ENCODE data around the gene LRRC26. TPM values are rescaled to one million over a fixed set of nuclear protein-coding genes. Genes with fewer than 3 reads are reported as not detected.
A peak's percentile ranks its signal among the peaks of the same experiment; 100 is the strongest.

The LRRC26 gene
- total RNA-seq, 1 donor from 2014 or later = not detected

DNA sequence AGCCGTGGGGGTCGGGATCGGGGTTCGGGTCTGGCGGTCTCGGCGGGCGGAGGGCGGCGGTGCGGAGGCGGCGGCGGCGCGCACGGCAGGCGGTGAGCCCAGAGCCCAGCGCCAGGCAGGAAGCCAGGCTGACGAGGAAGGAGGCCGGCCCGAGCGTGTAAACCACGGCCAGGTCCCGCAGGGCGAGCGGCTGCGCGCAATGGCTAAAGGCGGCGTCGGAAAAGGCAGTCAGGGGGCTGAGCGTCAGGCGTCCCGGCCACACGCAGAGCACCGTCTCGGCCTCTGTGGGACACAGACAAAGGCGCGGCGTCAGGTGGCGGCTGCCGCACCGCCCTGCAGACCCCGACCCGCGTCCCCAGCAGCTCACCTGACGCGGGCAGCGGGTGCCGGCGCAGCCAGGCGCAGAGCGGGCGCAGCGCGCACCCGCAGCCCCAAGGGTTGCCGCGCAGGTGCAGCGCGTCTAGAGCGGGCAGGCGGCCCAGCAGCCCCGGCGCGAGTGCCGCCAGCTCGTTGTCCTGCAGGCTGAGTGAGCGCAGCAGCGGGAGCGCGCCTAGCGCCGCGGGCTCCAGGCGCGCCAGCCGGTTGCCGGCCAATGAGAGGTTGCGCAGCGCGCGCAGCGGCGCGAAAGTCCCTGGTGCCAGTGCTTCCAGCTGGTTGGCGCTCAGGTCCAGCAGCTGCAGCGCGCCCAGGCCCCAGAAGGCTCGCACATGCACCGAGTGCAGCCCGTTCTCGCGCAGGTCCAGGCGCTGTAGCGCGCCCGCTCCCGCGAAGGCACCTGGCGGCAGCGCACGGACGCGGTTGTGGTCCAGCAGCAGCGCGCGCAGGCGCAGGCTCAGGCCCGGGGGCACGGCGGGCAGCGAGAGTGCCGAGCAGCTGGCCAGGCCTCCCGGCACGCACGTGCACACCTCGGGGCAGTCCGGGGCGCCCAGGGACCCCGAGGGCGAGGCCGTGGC lies 671 bp downstream of the LRRC26 start:
- Histone ChIP-seq H3K4me3 (peak overlapping the region; percentile 29), H3K27ac (no peak overlapping the region), H3K36me3 (no peaks in the 10 kb centered on the region), H3K27me3 (peaks cover 87% of the 10 kb centered on the region), H3K9me3 (no peaks in the 10 kb centered on the region), H3K4me1 (peaks cover 14% of the 10 kb centered on the region)
- no peak for TF ChIP-seq CTCF (IDR thresholded peaks at IDR 0.05)
- DNase-seq = no peak
- ATAC-seq = peak; percentile 38
- intact Hi-C loops (cut with DNase I) = no loop called here

DNA sequence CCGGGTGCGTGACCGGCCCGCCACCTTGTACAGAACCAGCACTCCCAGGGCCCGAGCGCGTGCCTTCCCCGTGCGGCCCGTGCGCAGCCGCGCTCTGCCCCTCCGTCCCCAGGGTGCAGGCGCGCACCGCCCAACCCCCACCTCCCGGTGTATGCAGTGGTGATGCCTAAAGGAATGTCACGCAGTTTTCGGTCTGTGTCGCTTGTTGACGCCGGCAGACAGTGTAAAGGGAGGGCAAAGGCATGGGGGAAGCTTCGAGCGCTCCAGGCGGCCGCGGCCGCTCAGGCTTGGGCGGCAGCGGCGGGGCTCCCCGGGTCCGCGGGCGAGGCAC lies 1.3 kb downstream of the LRRC26 start:
- H3K9me3 ChIP-seq = no peaks in the 10 kb centered on the region
- no peak for DNase-seq
- no peak overlapping the region for H3K27ac ChIP-seq
- TF ChIP-seq CTCF (IDR thresholded peaks at IDR 0.05) = no peak
- no peaks in the 10 kb centered on the region for H3K36me3 ChIP-seq
- peaks cover 94% of the 10 kb centered on the region for H3K27me3 ChIP-seq
- H3K4me3 ChIP-seq = peak overlapping the region; percentile 29
- intact Hi-C loops (cut with DNase I) = no loop called here
- ATAC-seq = no peak
- H3K4me1 ChIP-seq = peaks cover 15% of the 10 kb centered on the region

- H3K4me3 ChIP-seq = peak overlapping the region; percentile 29
- no peak overlapping the region for H3K27ac ChIP-seq
- peaks cover 21% of the 10 kb centered on the region for H3K4me1 ChIP-seq
- TF ChIP-seq CTCF (IDR thresholded peaks at IDR 0.05) = no peak
- H3K36me3 ChIP-seq = no peaks in the 10 kb centered on the region
- H3K27me3 ChIP-seq = peaks cover 97% of the 10 kb centered on the region
- ATAC-seq (no peak), DNase-seq (no peak)
- H3K9me3 ChIP-seq = no peaks in the 10 kb centered on the region
- intact Hi-C loops (cut with DNase I) = no loop called here
Measured at GRCh38 chr9:137167747-137168572, 1.9 kb downstream of the LRRC26 start.

DNA sequence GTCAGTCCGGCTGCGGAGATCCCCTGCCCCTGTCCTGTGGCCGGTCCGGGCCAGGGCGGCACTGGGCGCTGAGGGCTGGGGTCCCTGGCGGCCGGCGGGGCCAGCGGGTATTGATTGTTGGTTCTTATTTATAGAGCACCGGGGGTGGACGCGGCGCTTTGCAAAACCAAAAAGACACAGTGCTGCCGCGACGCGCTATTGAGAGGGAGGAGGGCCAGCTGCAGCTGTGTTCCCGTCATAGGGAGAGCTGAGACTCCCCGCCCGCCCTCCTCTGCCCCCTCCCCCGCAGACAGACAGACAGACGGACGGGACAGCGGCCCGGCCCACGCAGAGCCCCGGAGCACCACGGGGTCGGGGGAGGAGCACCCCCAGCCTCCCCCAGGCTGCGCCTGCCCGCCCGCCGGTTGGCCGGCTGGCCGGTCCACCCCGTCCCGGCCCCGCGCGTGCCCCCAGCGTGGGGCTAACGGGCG lies 2.5 kb downstream of the LRRC26 start:
- Histone ChIP-seq H3K27me3 (peaks cover 97% of the 10 kb centered on the region), H3K9me3 (no peaks in the 10 kb centered on the region), H3K36me3 (no peaks in the 10 kb centered on the region), H3K27ac (no peak overlapping the region), H3K4me3 (no peak overlapping the region), H3K4me1 (peaks cover 27% of the 10 kb centered on the region)
- DNase-seq = no peak
- no peak for TF ChIP-seq CTCF (IDR thresholded peaks at IDR 0.05)
- intact Hi-C loops (cut with DNase I) = no loop called here
- ATAC-seq = no peak

DNA sequence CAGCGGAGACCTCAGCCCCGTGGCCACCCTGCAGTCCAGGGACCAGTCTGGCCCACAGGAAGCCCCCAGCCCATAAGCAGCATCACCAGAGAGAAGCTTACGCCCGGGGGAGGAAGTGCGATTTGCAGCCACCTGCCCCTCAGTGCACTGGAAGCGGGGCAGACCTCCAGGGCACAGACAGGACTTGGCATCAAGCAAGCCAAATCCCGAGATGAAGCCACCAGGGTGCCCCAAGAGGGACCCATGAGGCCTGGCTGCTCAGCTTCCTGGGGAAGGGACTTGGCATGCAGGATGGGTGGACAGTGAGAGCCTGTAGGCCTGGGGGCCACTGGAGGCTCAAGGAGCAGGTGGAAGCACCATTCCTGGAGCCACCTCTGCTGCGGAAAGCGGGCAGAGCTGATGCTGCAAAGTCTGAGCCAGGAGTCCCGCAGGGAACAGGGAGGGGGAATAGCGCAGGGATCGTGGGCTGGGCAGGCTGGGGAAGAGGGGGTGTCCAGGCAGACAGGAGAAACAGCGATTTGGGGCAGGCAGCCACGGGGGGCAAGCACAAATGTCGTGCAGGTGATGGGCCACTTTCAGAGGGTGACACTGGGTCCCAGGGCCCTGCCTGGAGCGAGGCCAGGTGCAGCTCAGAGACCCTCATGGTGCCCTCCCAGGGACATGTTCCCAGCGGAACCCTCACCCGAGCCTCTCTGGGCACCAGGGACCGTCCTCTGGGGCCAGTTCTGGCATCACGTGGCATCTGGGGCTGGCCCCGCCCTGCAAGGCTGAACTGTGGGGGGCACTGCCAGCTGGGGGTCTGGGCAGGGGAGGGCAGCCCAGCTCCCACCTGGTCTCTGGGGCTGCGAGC lies 3.2 kb downstream of the LRRC26 start:
- H3K4me1 ChIP-seq = peaks cover 34% of the 10 kb centered on the region
- ATAC-seq (no peak), DNase-seq (no peak)
- intact Hi-C loops (cut with DNase I) = no loop called here
- no peak overlapping the region for H3K4me3 ChIP-seq
- no peak overlapping the region for H3K27ac ChIP-seq
- H3K27me3 ChIP-seq = peaks cover 99% of the 10 kb centered on the region
- H3K36me3 ChIP-seq = no peaks in the 10 kb centered on the region
- H3K9me3 ChIP-seq = no peaks in the 10 kb centered on the region
- no peak for TF ChIP-seq CTCF (IDR thresholded peaks at IDR 0.05)
